Neural crest cell (in vitro differentiated cells): ENCODE data around the gene FOXI1. TPM values are rescaled to one million over a fixed set of nuclear protein-coding genes. Genes with fewer than 3 reads are reported as not detected.
A peak's percentile ranks its signal among the peaks of the same experiment; 100 is the strongest.

ENCODE experiments used
- DNase-seq: peaks from one replicate; pipeline ENCODE4 v3.0.0; 2021; ENCODE audit warnings: low read depth, mixed read lengths, low spot score
- H3K27ac Mint-ChIP-seq: one replicate; pipeline ENCODE4 v1.8.0; 2021; ENCODE audit warnings: mild to moderate bottlenecking, mixed read lengths; ENCODE audit not compliant: unreplicated experiment
- H3K27me3 Mint-ChIP-seq: 2 replicates; pipeline ENCODE4 v1.8.0; 2021; ENCODE audit warnings: low read depth, mild to moderate bottlenecking, mixed read lengths
- H3K36me3 Mint-ChIP-seq: 2 replicates; pipeline ENCODE4 v1.8.0; 2021; ENCODE audit warnings: low read depth, mild to moderate bottlenecking, mixed read lengths
- H3K4me1 Mint-ChIP-seq: 2 replicates; pipeline ENCODE4 v1.8.0; 2021; ENCODE audit warnings: mixed read lengths
- H3K4me3 Mint-ChIP-seq: one replicate; pipeline ENCODE4 v1.8.0; 2021; ENCODE audit warnings: mild to moderate bottlenecking, mixed read lengths
- H3K9me3 Mint-ChIP-seq: 2 replicates; pipeline ENCODE4 v1.8.0; 2021; ENCODE audit warnings: mixed read lengths
- CTCF ChIP-seq: fragments of 200-600 bp; sonication (generic); conservative IDR thresholded peaks from 2 replicates; pipeline ENCODE4 v1.5.0; 2021; ENCODE audit warnings: antibody characterized with exemption, mild to moderate bottlenecking
- total RNA-seq: library from RNA; stranded (reverse); gene quantifications from 2 replicates; pipeline ENCODE4 v1.2.1, GENCODE V29; 2021

Gene FOXI1
- total RNA-seq, 1 donor from 2014 or later: not detected

DNA sequence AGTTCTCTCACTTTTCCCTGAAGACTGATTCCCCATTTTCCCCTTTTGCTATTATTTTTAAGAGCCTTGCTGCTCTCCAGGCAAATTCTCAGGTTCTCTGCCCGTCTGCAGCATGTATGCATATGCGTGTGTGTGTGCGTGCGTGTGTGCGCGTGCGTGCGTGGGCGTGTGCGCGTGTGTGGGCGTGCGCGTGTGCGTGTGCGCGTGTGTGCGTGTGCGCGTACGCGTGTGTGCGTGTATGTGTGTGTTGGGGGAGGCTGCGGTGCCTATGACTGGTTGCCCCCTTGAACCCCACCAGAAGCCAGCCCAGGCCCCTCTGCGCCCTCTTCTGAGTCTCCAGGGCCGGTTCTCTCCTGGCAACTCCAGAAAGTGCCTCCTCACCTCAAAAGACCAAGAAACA lies 987 bp upstream of the FOXI1 start:
- H3K9me3 Mint-ChIP-seq: no peaks in the 10 kb centered on the region
- no peaks in the 10 kb centered on the region for H3K27me3 Mint-ChIP-seq
- H3K4me1 Mint-ChIP-seq: peaks cover 6% of the 10 kb centered on the region
- DNase-seq: no peak
- H3K27ac Mint-ChIP-seq: no peak overlapping the region
- no peak for TF ChIP-seq CTCF
- H3K4me3 Mint-ChIP-seq: no peak overlapping the region
- no peaks in the 10 kb centered on the region for H3K36me3 Mint-ChIP-seq

- no peak for TF ChIP-seq CTCF
These were observed 2.0 kb downstream of the FOXI1 start for GRCh38 chr5:170107674-170108073.

DNA sequence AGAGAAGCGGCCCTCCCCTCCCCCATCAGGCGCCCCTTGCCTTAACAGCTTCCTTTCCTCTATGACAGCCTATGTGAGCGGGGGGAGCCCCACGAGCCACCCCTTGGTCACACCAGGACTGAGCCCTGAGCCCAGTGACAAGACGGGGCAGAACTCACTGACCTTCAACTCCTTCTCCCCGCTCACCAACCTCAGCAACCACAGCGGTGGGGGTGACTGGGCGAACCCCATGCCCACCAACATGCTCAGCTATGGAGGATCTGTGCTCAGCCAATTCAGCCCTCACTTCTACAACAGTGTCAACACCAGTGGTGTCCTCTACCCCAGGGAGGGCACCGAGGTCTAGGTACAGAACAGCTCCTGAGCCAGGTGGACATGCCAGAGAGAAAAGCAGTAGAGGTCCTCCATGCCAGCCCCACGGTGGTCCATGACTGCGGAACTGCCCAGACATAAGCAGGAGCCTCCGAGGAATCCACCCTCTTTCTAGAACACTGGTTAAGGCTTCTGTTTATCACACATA lies 2.6 kb downstream of the FOXI1 start:
- no peaks in the 10 kb centered on the region for H3K27me3 Mint-ChIP-seq
- H3K4me1 Mint-ChIP-seq: peaks cover 9% of the 10 kb centered on the region
- no peak for DNase-seq
- no peak overlapping the region for H3K4me3 Mint-ChIP-seq
- H3K27ac Mint-ChIP-seq: no peak overlapping the region
- H3K9me3 Mint-ChIP-seq: no peaks in the 10 kb centered on the region
- H3K36me3 Mint-ChIP-seq: no peaks in the 10 kb centered on the region
- TF ChIP-seq CTCF: no peak

More at GRCh38 chr5:170107674-170108073, 2.0 kb downstream of the FOXI1 start:
- no peak for DNase-seq
- H3K4me3 Mint-ChIP-seq: no peak overlapping the region
- H3K36me3 Mint-ChIP-seq: no peaks in the 10 kb centered on the region
- H3K4me1 Mint-ChIP-seq: peaks cover 3% of the 10 kb centered on the region
- no peaks in the 10 kb centered on the region for H3K27me3 Mint-ChIP-seq
- H3K27ac Mint-ChIP-seq: no peak overlapping the region
- H3K9me3 Mint-ChIP-seq: no peaks in the 10 kb centered on the region

- Mint-ChIP-seq H3K9me3 (no peaks in the 10 kb centered on the region), H3K4me3 (no peak overlapping the region), H3K27ac (no peak overlapping the region), H3K36me3 (no peaks in the 10 kb centered on the region), H3K27me3 (no peaks in the 10 kb centered on the region), H3K4me1 (peaks cover 12% of the 10 kb centered on the region)
- no peak for DNase-seq
- TF ChIP-seq CTCF: no peak
These were observed 3.6 kb downstream of the FOXI1 start for GRCh38 chr5:170109059-170110031.

- no peaks in the 10 kb centered on the region for H3K9me3 Mint-ChIP-seq
- peaks cover 12% of the 10 kb centered on the region for H3K4me1 Mint-ChIP-seq
- no peak for DNase-seq
These were observed 4.8 kb downstream of the FOXI1 start for GRCh38 chr5:170110403-170111087.

More at GRCh38 chr5:170110403-170111087, 4.8 kb downstream of the FOXI1 start:
- no peak for TF ChIP-seq CTCF
- no peak overlapping the region for H3K4me3 Mint-ChIP-seq
- H3K36me3 Mint-ChIP-seq: no peaks in the 10 kb centered on the region
- no peaks in the 10 kb centered on the region for H3K27me3 Mint-ChIP-seq
- peak overlapping the region; percentile 86 for H3K27ac Mint-ChIP-seq
